Heart right ventricle (tissue), 16 donors: ENCODE results near the gene UBE2M. TPM values are rescaled to one million over a fixed set of nuclear protein-coding genes. Genes with fewer than 3 reads are reported as not detected.

Experiments used
- ATAC-seq, 8 donors: fragments of 200-7000 bp; cut with Tn5 transposase; one replicate each; pipeline ENCODE4 v1.9.1; 2020; ENCODE audit warnings: mild to moderate bottlenecking in 8 of 8, moderate library complexity in 8 of 8, moderate number of reproducible peaks in 1 of 8
- DNase-seq, 2 donors: peaks; one replicate each; pipeline ENCODE4 v3.0.0-alpha.2; 2020
- H3K27ac ChIP-seq, 10 donors: fragments of 200-600 bp; sonication (generic) in 2 of 10; one replicate each; pipeline versions ENCODE4 v1.5.0 to v1.8.0; 2020 to 2022; ENCODE audit warnings: mild to moderate bottlenecking in 3 of 10
- H3K27me3 ChIP-seq, 7 donors: fragments of 200-600 bp; one replicate each; pipeline ENCODE4 v1.8.0; 2021 to 2022; ENCODE audit warnings: mild to moderate bottlenecking in 2 of 7
- H3K36me3 ChIP-seq, 9 donors: fragments of 200-600 bp; sonication (generic) in 1 of 9; one replicate each; pipeline versions ENCODE4 v1.5.0 to v1.8.0; 2020 to 2022; ENCODE audit warnings: mild to moderate bottlenecking in 2 of 9
- H3K4me1 ChIP-seq, 9 donors: fragments of 200-600 bp; sonication (generic) in 1 of 9; one replicate each; pipeline versions ENCODE4 v1.5.0 to v1.8.0; 2020 to 2022; ENCODE audit warnings: mild to moderate bottlenecking in 4 of 9
- H3K4me3 ChIP-seq, 10 donors: fragments of 200-600 bp; sonication (generic) in 2 of 10; one replicate each; pipeline versions ENCODE4 v1.5.0 to v1.8.0; 2020 to 2022; ENCODE audit warnings: mild to moderate bottlenecking in 7 of 10, moderate library complexity in 2 of 10
- H3K9me3 ChIP-seq, 11 donors: fragments of 200-600 bp in 10 of 11; sonication (generic) in 2 of 11; one replicate each; pipeline versions ENCODE4 v1.5.0 to v1.8.0; 2013 to 2022; ENCODE audit warnings: mild to moderate bottlenecking in 2 of 11, control low read depth in 1 of 11, moderate library complexity in 1 of 11
- CTCF ChIP-seq, 9 donors: fragments of 200-600 bp; sonication (generic) in 2 of 9; IDR thresholded peaks; one replicate each; pipeline versions ENCODE4 v1.5.0 to v1.8.0; 2021 to 2022; ENCODE audit warnings: antibody characterized with exemption in 9 of 9, mild to moderate bottlenecking in 5 of 9, moderate library complexity in 1 of 9
- WGBS, 2 donors: extraction: QIAGEN DNeasy Blood & Tissue Kit; methylation state at CpG; one replicate each; pipeline ENCODE4 v1.1.7; 2013; ENCODE audit warnings: inconsistent platforms in 1 of 2; 5-methylcytosine and 5-hydroxymethylcytosine counted together
- intact Hi-C, 10 donors: fragments of 100-400 bp; cut with DNase I; formaldehyde crosslinking; loops; one replicate each; pipeline versions ENCODE4 v1.11.1 to v1.14.2; 2022
- polyA plus RNA-seq, 2 donors: library from polyadenylated mRNA; stranded (reverse); fragments of 200-250 nt; gene quantifications; one replicate each; pipeline ENCODE4 v1.2.3, GENCODE V29; 2013
- total RNA-seq, 10 donors: library from RNA; stranded (reverse); fragmentation: NEBNext Ultra II Directional in 3 of 10; extraction: Animal tissue kit (Norgen Biotek cat#: 25700) in 3 of 10; gene quantifications; one replicate each; pipeline versions ENCODE4 v1.2.1 to v1.2.4, GENCODE V29; 2021 to 2023
- donor health status: Arrhythmogenic right ventricular cardiomyopathy.
- donor health status: ischemic (EF 13 %, LVEDD 7.1; RV severe dilation, severe dysfunction).
- donor health status: healthy with polysubstance abuse.
- donor health status: DM: no; HTN: yes; CAD: no.
- donor health status: DM: no; HTN: no; CAD: no.
- donor health status: ischemic (EF 25% LVEDD 6.9; RV normal size, moderate dysfunction).
- donor health status: ischemic (EF 25% LVEDD 5.7; RV mildly dilated, moderate dysfunction).
- donor health status: healthy.
- donor health status: DM: yes; HTN: yes; CAD: no.
- donor health status: Ischemic cardiomyopathy.
- donor health status: ischemic (EF 35%, LVEDD 5.7; RV mildly dilated, moderate dysfunction).
- donor health status: nonischemic (EF 11% LVEDD 7.7; RV severe dilation, severe dysfunction).
- donor health status: DM: yes; HTN: yes; CAD: no.
- donor health status: PGD.
- donor health status: ischemic (EF 29% LVEDD 5.4; RV normal size, mild dysfunction).
- donor health status: nonischemic (EF 23%, LVEDD 6.1; RV moderate dilation, normal function).

The UBE2M gene
- total and polyA plus RNA-seq, 12 donors, result 45.4 to 146 (median 118) TPM

- Histone ChIP-seq H3K36me3 (peaks cover 0 to 34% (median 10%) of the 10 kb centered on the region in 9 donors), H3K4me3 (no peak overlapping the region), H3K4me1 (peaks cover 0 to 11% (median 6%) of the 10 kb centered on the region in 9 donors), H3K27ac (no peak overlapping the region), H3K9me3 (no peaks in the 10 kb centered on the region), H3K27me3 (no peaks in the 10 kb centered on the region)
- no peak for TF ChIP-seq CTCF (IDR thresholded peaks at IDR 0.05)
- 76 to 86% methylated on average over 6 of the region's 6 CpGs for WGBS, 2 donors
- intact Hi-C loops, result no loop called here
- peak in 1 of 8 donors; percentile 7 for ATAC-seq
- no peak for DNase-seq
Measured at GRCh38 chr19:58585442-58586132, 27.2 kb upstream of the UBE2M start.

GRCh38 chr19:58584498-58585441, 26.4 kb upstream of the UBE2M start:
- Histone ChIP-seq H3K9me3 (no peaks in the 10 kb centered on the region), H3K4me1 (peaks cover 0 to 14% (median 6%) of the 10 kb centered on the region in 9 donors), H3K27ac (no peak overlapping the region), H3K4me3 (no peak overlapping the region), H3K27me3 (no peaks in the 10 kb centered on the region), H3K36me3 (peaks cover 0 to 34% (median 10%) of the 10 kb centered on the region in 9 donors)
- ATAC-seq (no peak), DNase-seq (no peak)
- intact Hi-C loops, result no loop called here
- 85% methylated on average over 8 to 9 of the region's 9 CpGs for WGBS, 2 donors
- TF ChIP-seq CTCF (IDR thresholded peaks at IDR 0.05), result no peak

GRCh38 chr19:58582985-58583384, 24.6 kb upstream of the UBE2M start:
- 94 to 95% methylated on average over 6 of the region's 6 CpGs for WGBS, 2 donors
- Histone ChIP-seq H3K4me3 (no peak overlapping the region), H3K4me1 (peaks cover 0 to 14% (median 6%) of the 10 kb centered on the region in 9 donors), H3K27ac (no peak overlapping the region), H3K36me3 (peaks cover 0 to 42% (median 10%) of the 10 kb centered on the region in 9 donors), H3K9me3 (no peaks in the 10 kb centered on the region), H3K27me3 (no peaks in the 10 kb centered on the region)
- ATAC-seq (no peak), DNase-seq (no peak)
- intact Hi-C loops, result no loop called here
- no peak for TF ChIP-seq CTCF (IDR thresholded peaks at IDR 0.05)
